Ishikawa (cell line): Measurements from ENCODE around the gene IP6K3.

ENCODE experiments used
- CEBPB ChIP-seq: IDR thresholded peaks from 2 replicates; pipeline ENCODE4 v1.6.1; 2012
- CREB1 ChIP-seq: IDR thresholded peaks from 2 replicates; pipeline ENCODE4 v1.6.1; 2012; ENCODE audit warnings: low read depth
- EGR1 ChIP-seq: IDR thresholded peaks from 2 replicates; pipeline ENCODE4 v1.6.1; 2012
- EP300 ChIP-seq: IDR thresholded peaks from 2 replicates; pipeline ENCODE4 v1.6.1; 2012; ENCODE audit warnings: borderline replicate concordance
- FOXM1 ChIP-seq: IDR thresholded peaks from 2 replicates; pipeline ENCODE4 v1.6.1; 2012; ENCODE audit warnings: low read depth, borderline replicate concordance
- NFIC ChIP-seq: IDR thresholded peaks from 2 replicates; pipeline ENCODE4 v1.6.1; 2012
- RAD21 ChIP-seq: IDR thresholded peaks from 2 replicates; pipeline ENCODE4 v1.6.1; 2012; ENCODE audit warnings: low read depth
- USF1 ChIP-seq: IDR thresholded peaks from 2 replicates; pipeline ENCODE4 v1.6.1; 2012
- YY1 ChIP-seq: IDR thresholded peaks from 2 replicates; pipeline ENCODE4 v1.6.1; 2012; ENCODE audit warnings: low read depth
- ZBTB7A ChIP-seq: IDR thresholded peaks from 2 replicates; pipeline ENCODE4 v1.6.1; 2012; ENCODE audit warnings: low read depth
- TF ChIP-seq, protein P1 (sequence below): IDR thresholded peaks from 2 replicates; pipeline ENCODE4 v1.6.1; 2012
- TF ChIP-seq, protein P2 (sequence below): IDR thresholded peaks from 2 replicates; pipeline ENCODE4 v1.6.1; 2012; ENCODE audit warnings: low read depth, mild to moderate bottlenecking

DNA sequence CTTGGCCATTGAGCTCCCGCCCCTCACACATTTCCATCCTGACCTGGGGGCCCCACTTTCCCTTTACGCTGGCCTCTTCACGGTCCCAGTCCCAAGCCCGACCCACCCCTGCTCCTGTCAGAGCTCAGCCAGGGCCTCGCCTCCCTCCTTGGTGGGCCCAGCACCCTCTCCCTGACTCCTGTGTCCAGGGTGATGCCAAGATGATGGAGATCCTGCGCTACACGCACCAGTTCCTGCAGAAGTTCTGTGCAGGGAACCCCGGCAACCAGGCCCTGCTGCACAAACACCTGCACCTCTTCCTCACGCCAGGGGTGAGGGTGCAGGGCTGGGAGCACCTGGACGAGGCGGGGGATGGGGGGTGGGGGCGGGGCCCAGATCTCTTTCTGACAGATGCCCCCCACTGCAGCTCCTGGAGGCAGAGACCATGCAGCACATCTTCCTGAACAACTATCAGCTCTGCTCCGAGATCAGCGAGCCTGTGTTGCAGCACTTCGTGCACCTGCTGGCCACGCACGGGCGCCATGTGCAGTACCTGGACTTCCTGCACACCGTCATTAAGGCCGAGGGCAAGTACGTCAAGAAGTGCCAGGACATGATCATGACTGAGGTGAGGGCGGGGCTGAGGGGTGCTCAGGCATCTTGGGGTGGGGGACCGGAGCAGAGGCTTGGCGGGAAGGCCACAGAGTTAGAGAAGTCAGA lies 68.3 kb downstream of the IP6K3 start:
- TF ChIP-seq USF1 = no peak
- TF ChIP-seq NFIC = no peak
- TF ChIP-seq YY1 = no peak
- TF ChIP-seq, protein P1, sequence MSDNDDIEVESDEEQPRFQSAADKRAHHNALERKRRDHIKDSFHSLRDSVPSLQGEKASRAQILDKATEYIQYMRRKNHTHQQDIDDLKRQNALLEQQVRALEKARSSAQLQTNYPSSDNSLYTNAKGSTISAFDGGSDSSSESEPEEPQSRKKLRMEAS = no peak
- TF ChIP-seq RAD21 = no peak
- TF ChIP-seq, protein P2, sequence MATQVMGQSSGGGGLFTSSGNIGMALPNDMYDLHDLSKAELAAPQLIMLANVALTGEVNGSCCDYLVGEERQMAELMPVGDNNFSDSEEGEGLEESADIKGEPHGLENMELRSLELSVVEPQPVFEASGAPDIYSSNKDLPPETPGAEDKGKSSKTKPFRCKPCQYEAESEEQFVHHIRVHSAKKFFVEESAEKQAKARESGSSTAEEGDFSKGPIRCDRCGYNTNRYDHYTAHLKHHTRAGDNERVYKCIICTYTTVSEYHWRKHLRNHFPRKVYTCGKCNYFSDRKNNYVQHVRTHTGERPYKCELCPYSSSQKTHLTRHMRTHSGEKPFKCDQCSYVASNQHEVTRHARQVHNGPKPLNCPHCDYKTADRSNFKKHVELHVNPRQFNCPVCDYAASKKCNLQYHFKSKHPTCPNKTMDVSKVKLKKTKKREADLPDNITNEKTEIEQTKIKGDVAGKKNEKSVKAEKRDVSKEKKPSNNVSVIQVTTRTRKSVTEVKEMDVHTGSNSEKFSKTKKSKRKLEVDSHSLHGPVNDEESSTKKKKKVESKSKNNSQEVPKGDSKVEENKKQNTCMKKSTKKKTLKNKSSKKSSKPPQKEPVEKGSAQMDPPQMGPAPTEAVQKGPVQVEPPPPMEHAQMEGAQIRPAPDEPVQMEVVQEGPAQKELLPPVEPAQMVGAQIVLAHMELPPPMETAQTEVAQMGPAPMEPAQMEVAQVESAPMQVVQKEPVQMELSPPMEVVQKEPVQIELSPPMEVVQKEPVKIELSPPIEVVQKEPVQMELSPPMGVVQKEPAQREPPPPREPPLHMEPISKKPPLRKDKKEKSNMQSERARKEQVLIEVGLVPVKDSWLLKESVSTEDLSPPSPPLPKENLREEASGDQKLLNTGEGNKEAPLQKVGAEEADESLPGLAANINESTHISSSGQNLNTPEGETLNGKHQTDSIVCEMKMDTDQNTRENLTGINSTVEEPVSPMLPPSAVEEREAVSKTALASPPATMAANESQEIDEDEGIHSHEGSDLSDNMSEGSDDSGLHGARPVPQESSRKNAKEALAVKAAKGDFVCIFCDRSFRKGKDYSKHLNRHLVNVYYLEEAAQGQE = no peak
- no peak for TF ChIP-seq CEBPB
- no peak for TF ChIP-seq EGR1
- TF ChIP-seq CREB1 = no peak
- TF ChIP-seq EP300 = no peak
- no peak for TF ChIP-seq ZBTB7A
- TF ChIP-seq FOXM1 = no peak
